Epithelial cell of esophagus (primary cell): ENCODE measurements around the gene NEDD4.
"Not testable (repeated sequence)": the region's sequence is repeated elsewhere in the genome, so short reads cannot be mapped to it uniquely, and the experiment has no call there.

Experiments used
- DNase-seq: peaks from one replicate; pipeline ENCODE4 v3.0.0; 2010; ENCODE audit warnings: low read depth
- H3K4me3 ChIP-seq: 2 replicates; pipeline ENCODE4 v1.5.1; 2011; ENCODE audit warnings: mild to moderate bottlenecking, low read length, control low read depth
- CTCF ChIP-seq: IDR thresholded peaks from 2 replicates; pipeline ENCODE4 v1.5.1; 2011; ENCODE audit warnings: low read depth, mild to moderate bottlenecking, low read length, control low read depth, inconsistent platforms; ENCODE audit not compliant: insufficient read depth; ENCODE audit errors: missing control alignments

NEDD4 gene

GRCh38 chr15:55824857-55825613, 168.4 kb downstream of the NEDD4 start:
- TF ChIP-seq CTCF: no peak
- DNase-seq: no peak
- no peak overlapping the region for H3K4me3 ChIP-seq

- H3K4me3 ChIP-seq: no peak overlapping the region
- DNase-seq: no peak
Measured at GRCh38 chr15:55823699-55824340, 169.6 kb downstream of the NEDD4 start.

GRCh38 chr15:55823191-55823670, 170.2 kb downstream of the NEDD4 start:
- DNase-seq: peak; percentile 47
- no peak overlapping the region for H3K4me3 ChIP-seq
- TF ChIP-seq CTCF: no peak

More at GRCh38 chr15:55823699-55824340, 169.6 kb downstream of the NEDD4 start:
- TF ChIP-seq CTCF: no peak

- DNase-seq, H3K4me3 ChIP-seq: not testable (repeated sequence)
Measured at GRCh38 chr15:55821740-55822139, 171.7 kb downstream of the NEDD4 start.

- no peak overlapping the region for H3K4me3 ChIP-seq
- TF ChIP-seq CTCF: no peak
- no peak for DNase-seq
Measured at GRCh38 chr15:55820043-55820442, 173.4 kb downstream of the NEDD4 start.

- no peak for TF ChIP-seq CTCF
- no peak for DNase-seq
- H3K4me3 ChIP-seq: no peak overlapping the region
Measured at GRCh38 chr15:55819397-55820034, 173.9 kb downstream of the NEDD4 start.

GRCh38 chr15:55816017-55816416, 177.4 kb downstream of the NEDD4 start:
- DNase-seq: no peak
- TF ChIP-seq CTCF: no peak
- no peak overlapping the region for H3K4me3 ChIP-seq
